OCI-LY7 (cell line): ENCODE data around the gene FRMD3. TPM values are rescaled to one million over a fixed set of nuclear protein-coding genes. Genes with fewer than 3 reads are reported as not detected.

Source experiments
- BruUV-seq: library from RNA; stranded (reverse); fragments of 400-500 nt; replicated peaks from 2 replicates; lab custom pipeline; 2021; lab: Mats Ljungman, UMichigan
- CTCF ChIA-PET: fragments of 300-600 bp; sonication (Branson Sonifier 250); formaldehyde crosslinking; loops from one replicate; lab custom pipeline; 2022; ENCODE audit warnings: antibody characterized with exemption; ENCODE audit not compliant: unreplicated experiment; lab: Charles Lee
- POLR2A ChIA-PET: fragments of 300-600 bp; sonication (Branson Sonifier 250); formaldehyde crosslinking; loops from one replicate; lab custom pipeline; 2022; ENCODE audit warnings: antibody characterized with exemption; lab: Charles Lee
- DNase-seq: peaks from one replicate; pipeline ENCODE4 v3.0.0-alpha.2; 2015; ENCODE audit warnings: low spot score
- H2AFZ ChIP-seq: fragments of 200-600 bp; sonication (generic), shearing (Covaris generic); 2 replicates; pipeline ENCODE4 v1.6.1; 2014; ENCODE audit warnings: mild to moderate bottlenecking, antibody characterized with exemption, low read length, moderate library complexity
- H3K27ac ChIP-seq: fragments of 200-600 bp; sonication (generic); 2 replicates; pipeline ENCODE4 v1.5.1; 2014; ENCODE audit warnings: mixed run types, low read depth, mild to moderate bottlenecking, moderate library complexity, low read length, inconsistent platforms; ENCODE audit not compliant: poor library complexity, severe bottlenecking
- H3K36me3 ChIP-seq: fragments of 200-600 bp; sonication (generic); 2 replicates; pipeline ENCODE4 v1.6.1; 2014; ENCODE audit warnings: mild to moderate bottlenecking, antibody characterized with exemption, low read length, moderate library complexity, mixed read lengths; ENCODE audit not compliant: insufficient read depth
- H3K4me1 ChIP-seq: fragments of 200-600 bp; sonication (generic); 2 replicates; pipeline ENCODE4 v1.5.1; 2014; ENCODE audit warnings: mild to moderate bottlenecking, low read length; ENCODE audit not compliant: insufficient read depth, poor library complexity, severe bottlenecking
- H3K4me2 ChIP-seq: fragments of 200-600 bp; sonication (generic); 2 replicates; pipeline ENCODE4 v1.6.1; 2014; ENCODE audit warnings: mild to moderate bottlenecking, low read length
- H3K4me3 ChIP-seq: fragments of 200-600 bp; sonication (generic); 2 replicates; pipeline ENCODE4 v1.5.1; 2014; ENCODE audit warnings: mild to moderate bottlenecking, low read depth, low read length; ENCODE audit not compliant: poor library complexity, severe bottlenecking
- H3K79me2 ChIP-seq: fragments of 200-600 bp; sonication (generic); 2 replicates; pipeline ENCODE4 v1.6.1; 2016; ENCODE audit warnings: low read depth, mild to moderate bottlenecking, low read length, moderate library complexity, mixed read lengths; ENCODE audit not compliant: insufficient read depth
- H3K9me2 ChIP-seq: fragments of 200-600 bp; sonication (generic); 2 replicates; pipeline ENCODE4 v1.6.1; 2016; ENCODE audit warnings: mild to moderate bottlenecking, low read length, mixed read lengths; ENCODE audit not compliant: insufficient read depth
- H3K9me3 ChIP-seq: fragments of 200-600 bp; sonication (generic); 2 replicates; pipeline ENCODE4 v1.6.1; 2014; ENCODE audit warnings: mild to moderate bottlenecking, mixed run types, low read length, mixed read lengths
- H4K20me1 ChIP-seq: fragments of 200-600 bp; sonication (generic); 2 replicates; pipeline ENCODE4 v1.6.1; 2014; ENCODE audit warnings: mild to moderate bottlenecking, antibody characterized with exemption, low read length, moderate library complexity, mixed read lengths; ENCODE audit not compliant: insufficient read depth
- CTCF ChIP-seq: fragments of 200-600 bp; sonication (generic); conservative IDR thresholded peaks from 2 replicates; pipeline ENCODE4 v1.5.1; 2014; ENCODE audit warnings: mild to moderate bottlenecking, antibody characterized with exemption, low read length, moderate library complexity, mixed read lengths
- EZH2phosphoT487 ChIP-seq: fragments of 200-600 bp; sonication (generic); IDR thresholded peaks from 2 replicates; pipeline ENCODE4 v1.6.1; 2018; ENCODE audit warnings: low read depth, borderline replicate concordance, mild to moderate bottlenecking, mixed run types, antibody characterized with exemption, low read length, moderate library complexity, mixed read lengths
- intact Hi-C: fragments of 100-400 bp; cut with micrococcal nuclease; formaldehyde crosslinking; loops from one replicate; pipeline ENCODE4 v1.10.0; 2022; ENCODE audit not compliant: unreplicated experiment
- total RNA-seq, 2 experiments: library from RNA; depleted of rRNA in 1 of 2; stranded (reverse); fragments of >200 nt in 1 of 2; shearing (Covaris generic) in 1 of 2; gene quantifications; 2 replicates each; pipeline ENCODE4 v1.2.3, GENCODE V29; 2014 to 2022

FRMD3 gene
- total RNA-seq, 2 experiments from 2014 or later, result 0.48 to 1.4 TPM

GRCh38 chr9:83475741-83476140, 62.5 kb downstream of the FRMD3 start:
- Histone ChIP-seq H3K9me3 (no peaks in the 10 kb centered on the region), H3K4me3 (no peak overlapping the region), H3K36me3 (no peaks in the 10 kb centered on the region), H3K4me2 (no peak overlapping the region), H4K20me1 (no peaks in the 10 kb centered on the region), H3K27ac (no peak overlapping the region), H3K9me2 (no peaks in the 10 kb centered on the region), H3K79me2 (no peaks in the 10 kb centered on the region), H3K4me1 (no peaks in the 10 kb centered on the region), H2AFZ (no peak overlapping the region)
- intact Hi-C loops, result no loop called here
- no TSS peak for BruUV-seq
- ChIA-PET POLR2A (interaction anchor here (0.5 to 1.0 kb wide), 2 partner anchors 300 to 523 kb away, joined by 3 read pairs; no protein-coding TSS in a partner anchor), CTCF (no interaction called here)
- DNase-seq, result no peak
- TF ChIP-seq CTCF (no peak), EZH2phosphoT487 (no peak)

- no peaks in the 10 kb centered on the region for H3K9me3 ChIP-seq
- H3K4me2 ChIP-seq, result no peak overlapping the region
- no peaks in the 10 kb centered on the region for H4K20me1 ChIP-seq
- no peaks in the 10 kb centered on the region for H3K9me2 ChIP-seq
- no peaks in the 10 kb centered on the region for H3K79me2 ChIP-seq
- H3K27ac ChIP-seq, result no peak overlapping the region
- H3K36me3 ChIP-seq, result no peaks in the 10 kb centered on the region
- no TSS peak for BruUV-seq
- no peak for DNase-seq
- ChIA-PET CTCF (no interaction called here), POLR2A (no interaction called here)
- TF ChIP-seq CTCF (no peak), EZH2phosphoT487 (no peak)
- intact Hi-C loops, result no loop called here
- H3K4me1 ChIP-seq, result no peaks in the 10 kb centered on the region
- no peak overlapping the region for H2AFZ ChIP-seq
- no peak overlapping the region for H3K4me3 ChIP-seq
Observed at GRCh38 chr9:83474631-83475030, 63.6 kb downstream of the FRMD3 start.

GRCh38 chr9:83473488-83473971, 64.7 kb downstream of the FRMD3 start:
- Histone ChIP-seq H3K9me2 (no peaks in the 10 kb centered on the region), H3K4me1 (no peaks in the 10 kb centered on the region), H3K79me2 (no peaks in the 10 kb centered on the region), H3K27ac (no peak overlapping the region), H3K9me3 (no peaks in the 10 kb centered on the region), H3K4me2 (no peak overlapping the region), H3K36me3 (no peaks in the 10 kb centered on the region), H3K4me3 (no peak overlapping the region), H2AFZ (no peak overlapping the region), H4K20me1 (no peaks in the 10 kb centered on the region)
- CTCF ChIA-PET, result no interaction called here
- DNase-seq, result no peak
- TF ChIP-seq EZH2phosphoT487 (no peak), CTCF (no peak)
- POLR2A ChIA-PET, result no interaction called here
- intact Hi-C loops, result no loop called here
- no TSS peak for BruUV-seq
